ENCODE measurements around the gene ZNF217. TPM values are rescaled to one million over a fixed set of nuclear protein-coding genes. Genes with fewer than 3 reads are reported as not detected.
"Not testable (repeated sequence)": the region's sequence is repeated elsewhere in the genome, so short reads cannot be mapped to it uniquely, and the experiment has no call there.

Gene ZNF217
- 10 to 100 TPM; 32.2 to 32.6 TPM for total RNA-seq
- polyA plus RNA-seq = 10 to 100 TPM in 1 of 2 donors, 1 to 10 TPM in 1; 6.0 to 16.8 TPM
- long read RNA-seq, donor 1, full-length matches to known transcripts = 3 of 3 reads
- long read RNA-seq, donor 1, partial matches to known transcripts = 0 of 3 reads
- long read RNA-seq, donor 1, other reads (novel, unspliced or antisense) = 0 of 3 reads
- long read RNA-seq, donor 2, partial matches to known transcripts = 6 of 6 reads
- long read RNA-seq, donor 2, other reads (novel, unspliced or antisense) = 0 of 6 reads
- long read RNA-seq, donor 3 = 0 reads
- long read RNA-seq, donor 4, partial matches to known transcripts = 0 of 1 reads
- long read RNA-seq, donor 4, other reads (novel, unspliced or antisense) = 0 of 1 reads
- long read RNA-seq, donor 5, partial matches to known transcripts = 0 of 7 reads
- long read RNA-seq, donor 5, other reads (novel, unspliced or antisense) = 6 of 7 reads

DNA sequence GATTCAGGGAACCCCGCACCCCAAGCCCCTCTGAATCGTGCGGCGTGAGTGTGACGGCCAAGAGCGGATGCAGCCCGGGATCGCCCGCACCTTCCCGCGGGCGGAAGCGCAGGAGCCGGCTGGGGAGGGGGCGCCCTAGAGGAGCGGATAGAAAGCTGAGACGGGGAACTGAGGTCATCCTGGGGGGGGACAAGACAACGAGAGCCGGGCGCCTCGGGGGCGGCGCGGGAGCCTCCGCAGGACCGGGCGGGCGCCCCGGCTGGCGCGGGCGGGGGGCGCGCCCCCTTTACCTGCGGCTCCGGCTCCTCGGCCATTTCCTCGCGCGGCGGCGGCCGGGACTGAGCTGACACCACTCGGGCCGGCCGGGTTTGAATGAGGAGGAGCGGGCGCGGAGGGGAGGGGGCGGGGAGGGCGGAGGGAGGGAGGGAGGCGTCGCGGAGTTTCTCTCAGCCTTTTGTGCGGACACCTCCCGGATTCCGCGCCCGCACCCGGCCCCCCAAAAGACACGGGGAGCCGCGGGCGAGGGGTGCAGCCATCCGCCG, at the start of gene ZNF217:
Gene ZNF217, minus strand, starts transcription at position 374 of the 542 bp plus-strand sequence. CDS start 11,013 bp downstream, outside the sequence.
- H3K27me3 ChIP-seq (ENCODE audit: control insufficient read depth in 3 of 3, insufficient read depth in 3 of 3, low read length in 2 of 3); H3K36me3 ChIP-seq (ENCODE audit: control insufficient read depth in 4 of 4, insufficient read depth in 4 of 4, low read length in 4 of 4); H3K9me3 ChIP-seq (ENCODE audit: control insufficient read depth in 4 of 4, insufficient read depth in 3 of 4, low read length in 3 of 4): not testable (repeated sequence)
- H3K9ac ChIP-seq (ENCODE audit: insufficient read depth in 1 of 2, low read length in 2 of 2) = peak within 1 kb of the TSS; percentile 63 to 92
- peak; percentile 74 to 78 (median 77) for DNase-seq
- H3K27ac ChIP-seq (ENCODE audit: low read depth in 1 of 2, low read length in 1 of 2) = peak within 1 kb of the TSS; percentile 98 to 100
- H3K4me3 ChIP-seq = peak within 1 kb of the TSS; percentile 67
- peaks cover 0 to 40% (median 6%) of the 10 kb centered on the region in 5 donors for H3K4me1 ChIP-seq (ENCODE audit: control insufficient read depth in 5 of 5, insufficient read depth in 5 of 5, low read length in 5 of 5)
- 1 to 6% methylated on average over 18 to 62 of the region's 66 CpGs for WGBS, 2 donors
- peak; percentile 19 for ATAC-seq (ENCODE audit: insufficient read depth, low FRiP score)

DNA sequence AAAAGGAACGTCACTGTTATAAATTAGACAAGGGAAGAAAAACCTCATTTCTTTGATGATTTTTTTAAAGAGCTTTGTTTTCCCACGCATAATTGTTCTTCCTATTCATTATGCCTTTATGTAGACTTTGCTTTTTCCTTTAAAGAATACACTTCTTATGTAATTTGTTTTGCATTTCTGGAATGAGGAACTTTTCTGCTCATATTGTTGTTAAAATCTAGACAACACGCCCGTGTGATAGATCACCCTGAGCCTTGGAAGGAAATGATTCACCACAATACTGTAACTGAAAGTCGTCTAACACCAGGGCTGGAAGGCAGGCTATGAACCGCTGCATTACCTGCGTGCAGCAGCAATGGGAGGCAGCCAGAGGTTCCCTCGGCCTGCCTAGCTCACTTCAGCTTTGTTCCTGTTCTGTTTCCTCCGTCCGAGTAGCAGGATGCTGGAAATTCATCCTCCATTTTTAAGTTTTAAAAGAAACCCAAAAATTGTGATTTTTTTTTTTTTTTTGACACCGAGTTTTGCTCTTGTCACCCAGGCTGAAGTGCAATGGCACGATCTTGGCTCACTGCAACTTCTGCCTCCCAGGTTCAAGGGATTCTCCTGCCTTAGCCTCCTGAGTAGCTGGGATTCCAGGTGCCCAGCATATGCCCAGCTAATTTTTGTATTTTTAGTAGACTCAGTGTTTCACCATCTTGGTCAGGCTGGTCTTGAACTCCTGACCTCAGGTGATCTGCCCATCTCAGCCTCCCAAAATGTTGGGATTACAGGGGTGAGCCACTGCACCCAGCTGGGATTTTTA, 49.6 kb upstream of the ZNF217 start:
- H3K27ac ChIP-seq (ENCODE audit: low read depth in 1 of 2, low read length in 1 of 2) = peak overlapping the region; percentile 33 to 80
- peaks cover 0 to under 1% (median 0%) of the 10 kb centered on the region in 4 donors for H3K9me3 ChIP-seq (ENCODE audit: control insufficient read depth in 4 of 4, insufficient read depth in 3 of 4, low read length in 3 of 4)
- no peaks in the 10 kb centered on the region for H3K27me3 ChIP-seq (ENCODE audit: control insufficient read depth in 3 of 3, insufficient read depth in 3 of 3, low read length in 2 of 3)
- no peak for ATAC-seq (ENCODE audit: insufficient read depth, low FRiP score)
- H3K4me1 ChIP-seq (ENCODE audit: control insufficient read depth in 5 of 5, insufficient read depth in 5 of 5, low read length in 5 of 5) = peaks cover 0 to 7% (median 2%) of the 10 kb centered on the region in 5 donors
- peak in 2 of 3 donors; percentile 43 to 57 for DNase-seq
- no peak overlapping the region for H3K4me3 ChIP-seq
- H3K36me3 ChIP-seq (ENCODE audit: control insufficient read depth in 4 of 4, insufficient read depth in 4 of 4, low read length in 4 of 4) = no peaks in the 10 kb centered on the region
- TF ChIP-seq, protein P1, sequence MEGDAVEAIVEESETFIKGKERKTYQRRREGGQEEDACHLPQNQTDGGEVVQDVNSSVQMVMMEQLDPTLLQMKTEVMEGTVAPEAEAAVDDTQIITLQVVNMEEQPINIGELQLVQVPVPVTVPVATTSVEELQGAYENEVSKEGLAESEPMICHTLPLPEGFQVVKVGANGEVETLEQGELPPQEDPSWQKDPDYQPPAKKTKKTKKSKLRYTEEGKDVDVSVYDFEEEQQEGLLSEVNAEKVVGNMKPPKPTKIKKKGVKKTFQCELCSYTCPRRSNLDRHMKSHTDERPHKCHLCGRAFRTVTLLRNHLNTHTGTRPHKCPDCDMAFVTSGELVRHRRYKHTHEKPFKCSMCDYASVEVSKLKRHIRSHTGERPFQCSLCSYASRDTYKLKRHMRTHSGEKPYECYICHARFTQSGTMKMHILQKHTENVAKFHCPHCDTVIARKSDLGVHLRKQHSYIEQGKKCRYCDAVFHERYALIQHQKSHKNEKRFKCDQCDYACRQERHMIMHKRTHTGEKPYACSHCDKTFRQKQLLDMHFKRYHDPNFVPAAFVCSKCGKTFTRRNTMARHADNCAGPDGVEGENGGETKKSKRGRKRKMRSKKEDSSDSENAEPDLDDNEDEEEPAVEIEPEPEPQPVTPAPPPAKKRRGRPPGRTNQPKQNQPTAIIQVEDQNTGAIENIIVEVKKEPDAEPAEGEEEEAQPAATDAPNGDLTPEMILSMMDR (IDR thresholded peaks at IDR 0.05; ENCODE audit: control extremely low read depth, extremely low read depth) = no peak
- WGBS, 2 donors = 12 to 34% methylated on average over 12 of the region's 12 CpGs
- H3K9ac ChIP-seq (ENCODE audit: insufficient read depth in 1 of 2, low read length in 2 of 2) = peak overlapping the region in 1 of 2 donors; percentile 70

DNA sequence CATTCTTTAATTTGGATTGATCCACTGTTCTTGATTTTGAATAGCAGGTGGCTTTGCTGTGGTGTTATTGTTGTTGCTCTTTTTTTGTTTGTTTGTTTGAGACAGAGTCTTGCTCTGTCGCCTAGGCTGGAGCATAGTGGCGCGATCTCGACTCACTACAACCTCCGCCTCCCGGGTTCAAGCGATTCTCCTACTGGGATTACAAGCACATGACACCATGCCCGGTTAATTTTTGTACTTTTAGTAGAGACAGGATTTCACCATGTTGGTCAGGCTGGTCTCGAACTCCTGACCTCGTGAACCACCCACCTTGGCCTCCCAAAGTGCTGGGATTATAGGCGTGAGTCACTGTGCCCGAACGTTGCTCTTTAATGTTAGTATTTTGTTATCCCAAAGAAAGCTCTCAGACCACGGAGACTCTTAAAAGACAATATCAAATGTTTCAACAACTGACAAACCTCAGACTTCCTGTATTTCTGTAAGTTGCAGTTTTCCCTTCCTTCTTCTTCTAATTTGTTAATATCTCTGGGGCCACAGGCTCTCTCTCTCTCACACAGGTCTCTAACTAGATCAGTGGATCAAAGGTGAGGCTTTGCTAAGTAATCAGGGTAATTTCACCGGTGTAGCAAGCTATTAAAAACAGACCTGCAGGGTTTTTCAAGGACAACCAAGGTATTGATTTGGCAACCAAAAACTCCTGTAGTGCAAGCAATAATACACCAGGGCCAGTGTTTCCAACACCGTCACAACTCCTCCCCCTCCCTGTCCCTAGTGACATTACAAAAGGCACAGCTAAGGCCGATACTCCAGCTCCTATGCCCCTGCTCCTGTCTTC, 48.8 kb upstream of the ZNF217 start:
- 37 to 55% methylated on average over 17 of the region's 17 CpGs for WGBS, 2 donors
- Histone ChIP-seq H3K4me1 (ENCODE audit: control insufficient read depth in 5 of 5, insufficient read depth in 5 of 5, low read length in 5 of 5) (peaks cover 0 to 7% (median 2%) of the 10 kb centered on the region in 5 donors), H3K9ac (ENCODE audit: insufficient read depth in 1 of 2, low read length in 2 of 2) (no peak overlapping the region), H3K27ac (ENCODE audit: low read depth in 1 of 2, low read length in 1 of 2) (peak overlapping the region; percentile 33 to 78), H3K36me3 (ENCODE audit: control insufficient read depth in 4 of 4, insufficient read depth in 4 of 4, low read length in 4 of 4) (no peaks in the 10 kb centered on the region), H3K9me3 (ENCODE audit: control insufficient read depth in 4 of 4, insufficient read depth in 3 of 4, low read length in 3 of 4) (peaks cover 0 to 2% (median 0%) of the 10 kb centered on the region in 4 donors), H3K27me3 (ENCODE audit: control insufficient read depth in 3 of 3, insufficient read depth in 3 of 3, low read length in 2 of 3) (no peaks in the 10 kb centered on the region), H3K4me3 (no peak overlapping the region)
- DNase-seq (peak; percentile 21 to 66 (median 24)), ATAC-seq (ENCODE audit: insufficient read depth, low FRiP score) (no peak)
- TF ChIP-seq, protein P1 (IDR thresholded peaks at IDR 0.05; ENCODE audit: control extremely low read depth, extremely low read depth) = no peak
